ENCODE results near the gene FRMD8.

Gene FRMD8

DNA sequence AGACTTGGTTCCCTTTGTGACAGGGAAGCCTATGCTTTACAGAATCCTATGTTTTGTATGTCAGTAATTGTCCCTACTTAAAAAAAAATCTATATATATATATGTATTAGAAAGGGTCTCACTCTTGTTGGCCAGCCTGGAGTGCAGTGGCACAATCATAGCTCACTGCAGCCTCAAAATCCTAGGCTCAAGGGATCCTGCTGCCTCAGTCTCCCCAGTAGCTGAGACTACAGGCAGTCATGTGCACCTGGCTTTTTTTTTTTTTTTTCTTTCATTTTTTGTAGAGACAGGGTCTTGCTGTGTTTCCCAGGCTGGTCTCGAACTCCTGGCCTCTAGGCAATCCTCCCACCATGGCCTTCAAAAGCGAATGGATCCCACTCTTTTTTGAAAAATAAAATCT lies 34.1 kb downstream of the FRMD8 start:
- no peaks in the 10 kb centered on the region for H3K9me3 ChIP-seq
- peaks cover 11% of the 10 kb centered on the region for H3K36me3 ChIP-seq
- peak overlapping the region; percentile 97 for H3K27ac ChIP-seq
- peak overlapping the region; percentile 93 to 95 for H3K4me3 ChIP-seq (ENCODE audit: low read depth in 1 of 2, low read length in 1 of 2)
- H3K27me3 ChIP-seq: no peaks in the 10 kb centered on the region
- TF ChIP-seq, protein P1, sequence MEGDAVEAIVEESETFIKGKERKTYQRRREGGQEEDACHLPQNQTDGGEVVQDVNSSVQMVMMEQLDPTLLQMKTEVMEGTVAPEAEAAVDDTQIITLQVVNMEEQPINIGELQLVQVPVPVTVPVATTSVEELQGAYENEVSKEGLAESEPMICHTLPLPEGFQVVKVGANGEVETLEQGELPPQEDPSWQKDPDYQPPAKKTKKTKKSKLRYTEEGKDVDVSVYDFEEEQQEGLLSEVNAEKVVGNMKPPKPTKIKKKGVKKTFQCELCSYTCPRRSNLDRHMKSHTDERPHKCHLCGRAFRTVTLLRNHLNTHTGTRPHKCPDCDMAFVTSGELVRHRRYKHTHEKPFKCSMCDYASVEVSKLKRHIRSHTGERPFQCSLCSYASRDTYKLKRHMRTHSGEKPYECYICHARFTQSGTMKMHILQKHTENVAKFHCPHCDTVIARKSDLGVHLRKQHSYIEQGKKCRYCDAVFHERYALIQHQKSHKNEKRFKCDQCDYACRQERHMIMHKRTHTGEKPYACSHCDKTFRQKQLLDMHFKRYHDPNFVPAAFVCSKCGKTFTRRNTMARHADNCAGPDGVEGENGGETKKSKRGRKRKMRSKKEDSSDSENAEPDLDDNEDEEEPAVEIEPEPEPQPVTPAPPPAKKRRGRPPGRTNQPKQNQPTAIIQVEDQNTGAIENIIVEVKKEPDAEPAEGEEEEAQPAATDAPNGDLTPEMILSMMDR (IDR thresholded peaks at IDR 0.05): no peak
- H3K4me1 ChIP-seq (ENCODE audit: control insufficient read depth in 1 of 2, insufficient read depth in 1 of 2, low read depth in 1 of 2, low read length in 1 of 2): peaks cover 38 to 66% of the 10 kb centered on the region in 2 experiments

DNA sequence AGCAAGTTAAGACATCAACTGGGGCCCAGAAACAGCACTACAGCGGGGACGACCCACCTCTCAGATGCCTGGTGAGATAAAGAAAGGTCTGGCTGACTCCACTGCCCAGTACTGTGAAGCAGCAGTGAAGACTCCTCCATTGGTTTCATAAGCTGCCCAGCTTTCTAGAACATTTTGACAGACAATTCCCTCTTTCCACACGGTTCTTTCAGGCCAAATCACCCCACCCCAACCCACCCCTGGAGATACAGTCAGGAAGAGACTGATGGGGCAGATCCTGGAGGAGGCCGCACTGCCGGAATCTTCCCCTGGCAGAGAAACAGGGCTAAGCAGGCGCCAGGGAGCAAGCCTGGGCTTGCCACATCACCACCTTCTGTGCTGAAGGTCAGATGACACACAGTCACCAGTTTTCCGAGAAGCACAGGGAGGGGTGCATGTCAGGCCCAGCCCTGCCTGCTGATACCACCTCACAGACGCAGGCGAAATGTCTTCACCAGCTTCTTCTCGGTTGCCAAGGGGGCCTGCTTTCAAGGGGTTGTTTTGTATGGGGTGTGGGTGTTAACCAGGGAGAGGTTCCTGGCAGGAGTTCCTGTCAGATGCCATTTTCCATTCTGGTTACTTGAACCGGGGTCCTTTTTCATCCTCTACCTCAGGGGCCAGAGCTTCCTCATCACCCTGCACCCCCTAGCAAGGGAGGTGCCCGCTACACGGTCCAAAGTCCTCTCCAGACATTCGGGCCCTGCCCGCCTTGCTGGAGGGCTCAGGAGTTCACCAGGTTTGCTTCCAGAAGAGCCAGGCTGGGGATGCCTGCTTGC lies 34.7 kb downstream of the FRMD8 start:
- Histone ChIP-seq H3K9me3 (no peaks in the 10 kb centered on the region), H3K27ac (peak overlapping the region; percentile 97), H3K4me1 (ENCODE audit: control insufficient read depth in 1 of 2, insufficient read depth in 1 of 2, low read depth in 1 of 2, low read length in 1 of 2) (peaks cover 32 to 61% of the 10 kb centered on the region in 2 experiments), H3K4me3 (ENCODE audit: low read depth in 1 of 2, low read length in 1 of 2) (peak overlapping the region; percentile 93 to 95), H3K27me3 (no peaks in the 10 kb centered on the region), H3K36me3 (peaks cover 11% of the 10 kb centered on the region)
- TF ChIP-seq, protein P1 (IDR thresholded peaks at IDR 0.05): peak; percentile 55

DNA sequence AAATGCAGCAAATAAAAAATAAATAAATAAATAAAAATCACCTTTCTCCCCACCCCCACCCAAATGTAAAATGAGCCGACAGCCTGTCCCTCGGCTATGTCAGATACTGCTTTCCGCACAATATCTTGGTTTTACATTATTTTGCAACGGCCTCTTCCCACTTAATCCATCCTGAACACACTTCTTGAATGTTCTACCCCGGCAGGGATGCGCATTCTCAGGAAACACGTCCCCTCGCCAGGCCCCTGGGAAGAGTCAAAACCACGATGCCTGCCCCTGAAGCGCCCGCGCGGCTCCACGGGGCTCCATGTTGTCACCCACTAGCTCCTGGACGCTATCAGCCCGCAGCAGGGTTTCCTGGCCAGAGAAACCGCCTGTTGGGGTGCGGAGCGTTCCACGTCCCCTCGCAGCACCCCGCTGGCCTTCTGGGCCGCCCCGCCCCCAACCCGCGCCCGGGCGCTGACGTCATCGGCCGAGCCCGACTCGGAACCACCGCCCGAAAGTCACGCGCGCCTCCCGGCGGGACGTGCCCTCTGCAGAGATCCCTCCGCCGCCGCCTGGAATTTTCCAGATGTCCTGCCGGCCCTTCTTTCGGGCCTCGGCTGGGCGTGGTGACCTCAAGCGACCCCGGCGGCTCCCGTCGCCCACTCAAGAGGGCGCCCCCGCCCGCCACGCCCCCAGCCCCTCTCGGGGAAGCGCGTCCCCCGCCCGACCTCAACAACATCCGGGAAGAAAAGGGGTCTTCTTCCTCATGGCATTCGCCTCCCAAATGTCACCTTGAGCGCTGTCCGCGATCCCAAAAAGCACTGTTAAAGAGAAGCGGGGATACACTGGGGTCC lies 35.6 kb downstream of the FRMD8 start:
- Histone ChIP-seq H3K27me3 (no peaks in the 10 kb centered on the region), H3K36me3 (peaks cover 19% of the 10 kb centered on the region), H3K4me3 (ENCODE audit: low read depth in 1 of 2, low read length in 1 of 2) (peak overlapping the region; percentile 93 to 95), H3K4me1 (ENCODE audit: control insufficient read depth in 1 of 2, insufficient read depth in 1 of 2, low read depth in 1 of 2, low read length in 1 of 2) (peaks cover 31 to 61% of the 10 kb centered on the region in 2 experiments), H3K9me3 (no peaks in the 10 kb centered on the region), H3K27ac (peak overlapping the region; percentile 97)
- TF ChIP-seq, protein P1 (IDR thresholded peaks at IDR 0.05): peak; percentile 33

DNA sequence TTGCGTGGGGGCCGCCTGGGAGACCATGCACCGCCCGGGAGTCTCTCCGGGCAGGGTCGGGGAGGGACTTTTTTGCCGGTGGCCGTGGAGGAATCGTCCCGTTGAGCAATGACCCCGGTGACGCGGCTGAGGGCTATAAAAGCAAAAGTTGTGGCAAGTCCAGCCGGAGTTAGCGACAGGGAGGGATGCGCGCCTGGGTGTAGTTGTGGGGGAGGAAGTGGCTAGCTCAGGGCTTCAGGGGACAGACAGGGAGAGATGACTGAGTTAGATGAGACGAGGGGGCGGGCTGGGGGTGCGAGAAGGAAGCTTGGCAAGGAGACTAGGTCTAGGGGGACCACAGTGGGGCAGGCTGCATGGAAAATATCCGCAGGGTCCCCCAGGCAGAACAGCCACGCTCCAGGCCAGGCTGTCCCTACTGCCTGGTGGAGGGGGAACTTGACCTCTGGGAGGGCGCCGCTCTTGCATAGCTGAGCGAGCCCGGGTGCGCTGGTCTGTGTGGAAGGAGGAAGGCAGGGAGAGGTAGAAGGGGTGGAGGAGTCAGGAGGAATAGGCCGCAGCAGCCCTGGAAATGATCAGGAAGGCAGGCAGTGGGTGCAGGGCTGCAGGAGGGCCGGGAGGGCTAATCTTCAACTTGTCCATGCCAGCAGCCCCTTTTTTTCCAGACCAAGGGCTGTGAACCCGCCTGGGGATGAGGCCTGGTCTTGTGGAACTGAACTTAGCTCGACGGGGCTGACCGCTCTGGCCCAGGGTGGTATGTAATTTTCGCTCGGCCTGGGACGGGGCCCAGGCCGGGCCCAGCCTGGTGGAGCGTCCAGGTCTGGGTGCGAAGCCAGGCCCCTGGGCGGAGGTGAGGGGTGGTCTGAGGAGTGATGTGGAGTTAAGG lies 36.4 kb downstream of the FRMD8 start, which contains the start of gene NEAT1:
NEAT1 (plus strand) TSS at position 166 of the 883 bp plus-strand sequence.
- peaks cover 27% of the 10 kb centered on the region for H3K36me3 ChIP-seq
- peaks cover 31 to 61% of the 10 kb centered on the region in 2 experiments for H3K4me1 ChIP-seq (ENCODE audit: control insufficient read depth in 1 of 2, insufficient read depth in 1 of 2, low read depth in 1 of 2, low read length in 1 of 2)
- peak within 1 kb of the TSS; percentile 97 for H3K27ac ChIP-seq
- no peaks in the 10 kb centered on the region for H3K9me3 ChIP-seq
- H3K27me3 ChIP-seq: no peaks in the 10 kb centered on the region
- TF ChIP-seq, protein P1 (IDR thresholded peaks at IDR 0.05): no peak
- H3K4me3 ChIP-seq (ENCODE audit: low read depth in 1 of 2, low read length in 1 of 2): peak within 1 kb of the TSS; percentile 93 to 95
